ENCODE data around the gene CCDC154. TPM values are rescaled to one million over a fixed set of nuclear protein-coding genes. Genes with fewer than 3 reads are reported as not detected.
A peak's percentile ranks its signal among the peaks of the same experiment; 100 is the strongest.

Gene CCDC154
- total and polyA plus RNA-seq, 4 experiments from 2014 or later = 0.13 to 14.7 (median 12.1) TPM; not detected in 1

- Histone ChIP-seq H3K36me3 (ENCODE audit: insufficient read depth, low read length) (no peaks in the 10 kb centered on the region), H3K27ac (ENCODE audit: low read depth, low read length) (no peak overlapping the region), H3K4me1 (ENCODE audit: insufficient read depth, low read length) (no peaks in the 10 kb centered on the region), H3K4me3 (ENCODE audit: low read length in 2 of 2) (no peak overlapping the region), H3K27me3 (ENCODE audit: insufficient read depth, low read length) (no peaks in the 10 kb centered on the region), H3K9me3 (ENCODE audit: control insufficient read depth in 1 of 2, low read length in 2 of 2) (no peaks in the 10 kb centered on the region)
- ChIA-PET CTCF (ENCODE audit: partially characterized antibody) (no interaction called here), POLR2A (ENCODE audit: partially characterized antibody) (no interaction called here)
- no peaks in the 10 kb centered on the region for H3K4me1 Mint-ChIP-seq
- H3K27ac Mint-ChIP-seq = no peak overlapping the region
- intact Hi-C loops (cut with micrococcal nuclease) = no loop called here
- no peak overlapping the region for H3K4me3 Mint-ChIP-seq
- no peaks in the 10 kb centered on the region for H3K27me3 Mint-ChIP-seq
- H3K9me3 Mint-ChIP-seq = no peaks in the 10 kb centered on the region
- H3K36me3 Mint-ChIP-seq = no peaks in the 10 kb centered on the region
- DNase-seq = no peak
Observed at GRCh38 chr16:1439058-1439698, 5.2 kb downstream of the CCDC154 start.

DNA sequence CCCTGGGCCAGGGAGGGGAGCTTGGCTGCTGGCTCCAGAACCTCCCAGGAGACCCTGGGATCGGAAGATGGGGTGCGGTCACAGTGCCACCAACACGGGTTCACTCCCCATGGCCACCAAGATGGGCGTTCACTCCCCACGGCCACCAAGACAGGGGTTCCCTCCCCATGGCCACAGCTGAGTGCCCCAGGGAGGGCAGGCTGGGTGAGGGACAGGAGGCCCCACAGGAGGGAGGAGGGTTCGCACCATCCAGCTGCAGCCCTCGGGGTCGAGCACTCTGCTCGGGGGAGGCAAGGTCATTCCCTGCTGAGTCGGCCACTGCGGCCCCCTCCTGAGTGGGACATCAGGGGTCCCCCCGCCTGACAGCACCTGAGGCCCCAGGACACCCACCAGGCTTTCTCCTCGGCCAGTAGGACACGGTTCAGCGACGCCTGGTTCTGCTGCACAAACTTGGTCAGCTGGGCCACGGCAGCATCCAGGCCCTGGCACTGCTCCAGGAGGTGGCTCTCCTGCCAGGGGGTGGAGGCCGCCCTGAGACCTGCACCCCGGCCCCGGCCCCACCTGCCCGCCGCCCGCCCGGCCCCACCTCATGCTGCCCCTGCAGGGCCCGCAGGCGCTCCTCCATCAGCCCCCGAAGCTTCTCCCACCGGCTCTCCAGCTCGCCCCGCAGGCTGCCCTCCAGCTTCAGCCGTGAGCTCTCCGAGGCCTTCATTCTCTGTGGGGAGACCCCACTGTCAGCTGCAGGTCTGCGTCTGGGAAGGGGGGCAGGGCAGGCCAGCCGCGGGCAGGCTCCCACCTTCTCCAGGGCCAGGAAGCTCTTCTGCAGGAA lies 5.9 kb downstream of the CCDC154 start:
- DNase-seq = peak in 1 of 5 donors; percentile 15
- Mint-ChIP-seq H3K9me3 (no peaks in the 10 kb centered on the region), H3K4me1 (no peaks in the 10 kb centered on the region), H3K27ac (no peak overlapping the region), H3K4me3 (no peak overlapping the region), H3K36me3 (no peaks in the 10 kb centered on the region), H3K27me3 (no peaks in the 10 kb centered on the region)
- no peak overlapping the region for H3K4me3 ChIP-seq (ENCODE audit: low read length in 2 of 2)
- no peaks in the 10 kb centered on the region for H3K36me3 ChIP-seq (ENCODE audit: insufficient read depth, low read length)
- no peaks in the 10 kb centered on the region for H3K4me1 ChIP-seq (ENCODE audit: insufficient read depth, low read length)
- no peaks in the 10 kb centered on the region for H3K27me3 ChIP-seq (ENCODE audit: insufficient read depth, low read length)
- intact Hi-C loops (cut with micrococcal nuclease) = no loop called here
- H3K27ac ChIP-seq (ENCODE audit: low read depth, low read length) = no peak overlapping the region
- ChIA-PET CTCF (ENCODE audit: partially characterized antibody) (no interaction called here), POLR2A (ENCODE audit: partially characterized antibody) (no interaction called here)
- no peaks in the 10 kb centered on the region for H3K9me3 ChIP-seq (ENCODE audit: control insufficient read depth in 1 of 2, low read length in 2 of 2)

- no peaks in the 10 kb centered on the region for H3K9me3 Mint-ChIP-seq
- ChIA-PET CTCF (ENCODE audit: partially characterized antibody) (no interaction called here), POLR2A (ENCODE audit: partially characterized antibody) (no interaction called here)
- H3K4me1 ChIP-seq (ENCODE audit: insufficient read depth, low read length) = no peaks in the 10 kb centered on the region
- intact Hi-C loops (cut with micrococcal nuclease) = no loop called here
- H3K4me3 Mint-ChIP-seq = no peak overlapping the region
- H3K27me3 Mint-ChIP-seq = no peaks in the 10 kb centered on the region
- H3K36me3 ChIP-seq (ENCODE audit: insufficient read depth, low read length) = no peaks in the 10 kb centered on the region
- no peaks in the 10 kb centered on the region for H3K4me1 Mint-ChIP-seq
- H3K27ac ChIP-seq (ENCODE audit: low read depth, low read length) = no peak overlapping the region
- no peak for DNase-seq
- H3K4me3 ChIP-seq (ENCODE audit: low read length in 2 of 2) = no peak overlapping the region
- no peaks in the 10 kb centered on the region for H3K9me3 ChIP-seq (ENCODE audit: control insufficient read depth in 1 of 2, low read length in 2 of 2)
- no peaks in the 10 kb centered on the region for H3K27me3 ChIP-seq (ENCODE audit: insufficient read depth, low read length)
- H3K36me3 Mint-ChIP-seq = no peaks in the 10 kb centered on the region
- H3K27ac Mint-ChIP-seq = no peak overlapping the region
Observed at GRCh38 chr16:1437606-1438005, 6.8 kb downstream of the CCDC154 start.

DNA sequence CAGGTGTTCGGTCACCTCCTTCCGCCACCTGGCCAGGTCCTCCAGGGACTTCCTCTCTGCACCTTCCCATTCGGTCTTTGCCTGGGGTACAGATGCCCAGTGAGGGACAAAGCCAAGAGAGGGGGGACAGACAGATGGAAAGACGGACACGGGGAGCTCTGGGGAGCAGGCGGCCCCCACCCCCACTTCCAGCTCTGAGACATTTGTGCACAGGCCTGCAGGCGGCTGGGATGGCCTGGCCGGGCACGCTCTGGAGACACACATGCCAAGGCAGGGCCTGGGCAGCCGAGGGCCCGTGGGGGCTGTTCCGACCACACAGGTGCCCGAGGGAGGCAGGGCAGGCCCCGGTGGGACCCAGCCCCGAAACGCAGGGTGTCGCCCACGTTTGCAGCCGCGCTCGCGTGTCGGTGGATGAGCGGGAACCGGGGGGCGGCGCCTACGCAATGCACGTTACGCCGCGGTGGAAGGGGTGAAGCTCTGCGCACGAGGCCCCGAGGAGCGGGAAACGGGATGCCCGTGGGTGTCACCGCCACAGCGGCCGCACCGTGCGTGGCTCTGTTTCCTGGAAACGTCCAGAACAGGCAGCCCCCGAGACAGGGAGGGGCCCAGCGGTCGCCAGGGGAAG lies 7.5 kb downstream of the CCDC154 start:
- Mint-ChIP-seq H3K4me3 (no peak overlapping the region), H3K27ac (no peak overlapping the region), H3K4me1 (no peaks in the 10 kb centered on the region), H3K36me3 (no peaks in the 10 kb centered on the region), H3K27me3 (no peaks in the 10 kb centered on the region), H3K9me3 (no peaks in the 10 kb centered on the region)
- ChIA-PET POLR2A (ENCODE audit: partially characterized antibody) (no interaction called here), CTCF (ENCODE audit: partially characterized antibody) (no interaction called here)
- Histone ChIP-seq H3K27ac (ENCODE audit: low read depth, low read length) (no peak overlapping the region), H3K36me3 (ENCODE audit: insufficient read depth, low read length) (no peaks in the 10 kb centered on the region), H3K27me3 (ENCODE audit: insufficient read depth, low read length) (no peaks in the 10 kb centered on the region), H3K4me3 (ENCODE audit: low read length in 2 of 2) (no peak overlapping the region), H3K9me3 (ENCODE audit: control insufficient read depth in 1 of 2, low read length in 2 of 2) (no peaks in the 10 kb centered on the region), H3K4me1 (ENCODE audit: insufficient read depth, low read length) (no peaks in the 10 kb centered on the region)
- DNase-seq = no peak
- intact Hi-C loops (cut with micrococcal nuclease) = no loop called here

GRCh38 chr16:1435921-1436697 lies 8.2 kb downstream of the CCDC154 start:
- Histone ChIP-seq H3K36me3 (ENCODE audit: insufficient read depth, low read length) (no peaks in the 10 kb centered on the region), H3K4me3 (ENCODE audit: low read length in 2 of 2) (no peak overlapping the region), H3K27ac (ENCODE audit: low read depth, low read length) (no peak overlapping the region), H3K27me3 (ENCODE audit: insufficient read depth, low read length) (no peaks in the 10 kb centered on the region), H3K9me3 (ENCODE audit: control insufficient read depth in 1 of 2, low read length in 2 of 2) (no peaks in the 10 kb centered on the region), H3K4me1 (ENCODE audit: insufficient read depth, low read length) (no peaks in the 10 kb centered on the region)
- H3K9me3 Mint-ChIP-seq = no peaks in the 10 kb centered on the region
- intact Hi-C loops (cut with micrococcal nuclease) = no loop called here
- no peaks in the 10 kb centered on the region for H3K27me3 Mint-ChIP-seq
- H3K27ac Mint-ChIP-seq = peak overlapping the region in 1 of 7 donors; percentile 47
- no peaks in the 10 kb centered on the region for H3K36me3 Mint-ChIP-seq
- POLR2A ChIA-PET (ENCODE audit: partially characterized antibody) = no interaction called here
- CTCF ChIA-PET (ENCODE audit: partially characterized antibody) = no interaction called here
- DNase-seq = no peak
- H3K4me3 Mint-ChIP-seq = no peak overlapping the region
- H3K4me1 Mint-ChIP-seq = no peaks in the 10 kb centered on the region

DNA sequence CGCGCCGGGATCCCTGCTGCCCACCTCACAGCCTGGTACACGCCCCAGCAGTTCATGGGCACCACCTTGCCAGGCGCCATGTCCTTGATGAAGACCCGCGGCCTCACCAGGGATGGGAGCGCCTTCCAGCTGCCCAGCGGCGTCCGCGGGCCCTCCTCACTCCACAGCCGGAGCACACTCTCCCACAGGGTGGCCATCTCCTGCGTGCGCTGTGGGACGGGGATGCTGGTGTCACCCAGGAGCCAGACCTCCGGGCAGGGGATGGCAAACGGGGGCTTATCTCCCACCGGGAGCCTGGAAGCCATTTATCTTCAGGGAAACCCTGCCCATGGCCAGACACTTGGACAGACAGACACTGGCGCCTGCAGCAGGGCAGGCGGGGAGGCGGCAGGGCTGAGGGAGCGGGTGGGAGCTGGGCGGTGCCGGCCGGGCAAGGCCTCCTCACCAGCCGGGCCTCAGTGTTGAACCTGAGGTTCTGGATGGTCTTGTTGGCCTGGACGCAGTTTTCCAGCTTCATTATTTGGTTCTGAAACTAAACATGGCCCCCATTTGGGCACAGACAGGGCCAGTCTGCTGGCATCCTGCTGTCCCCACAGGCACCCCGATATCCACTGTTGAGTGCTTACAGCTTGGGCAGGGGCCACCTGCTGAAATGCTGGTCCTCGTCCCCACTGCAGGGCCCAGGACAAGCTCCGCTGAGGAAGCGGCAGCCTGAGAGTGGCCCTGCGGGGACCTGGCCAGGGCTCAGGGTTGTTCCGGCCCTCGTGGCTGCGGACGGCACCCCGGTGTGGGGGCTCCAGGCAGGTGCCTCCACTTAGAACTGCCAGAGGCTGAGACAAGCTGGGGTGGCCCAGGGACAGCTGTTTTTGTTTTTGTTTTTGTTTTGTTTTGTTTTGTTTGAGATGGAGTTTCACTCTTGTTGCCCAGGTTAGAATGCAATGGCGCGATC lies 9.4 kb downstream of the CCDC154 start:
- ChIA-PET CTCF (ENCODE audit: partially characterized antibody) (no interaction called here), POLR2A (ENCODE audit: partially characterized antibody) (interaction anchor here (1.4 kb wide), 1 partner anchor 9 kb away, joined by 3 read pairs; the partner anchor contains the start of gene CCDC154)
- Mint-ChIP-seq H3K4me3 (no peak overlapping the region), H3K27ac (no peak overlapping the region), H3K4me1 (no peaks in the 10 kb centered on the region), H3K36me3 (no peaks in the 10 kb centered on the region), H3K9me3 (no peaks in the 10 kb centered on the region), H3K27me3 (no peaks in the 10 kb centered on the region)
- DNase-seq = no peak
- Histone ChIP-seq H3K27me3 (ENCODE audit: insufficient read depth, low read length) (no peaks in the 10 kb centered on the region), H3K4me1 (ENCODE audit: insufficient read depth, low read length) (no peaks in the 10 kb centered on the region), H3K4me3 (ENCODE audit: low read length in 2 of 2) (no peak overlapping the region), H3K27ac (ENCODE audit: low read depth, low read length) (no peak overlapping the region), H3K36me3 (ENCODE audit: insufficient read depth, low read length) (no peaks in the 10 kb centered on the region), H3K9me3 (ENCODE audit: control insufficient read depth in 1 of 2, low read length in 2 of 2) (no peaks in the 10 kb centered on the region)
- intact Hi-C loops (cut with micrococcal nuclease) = no loop called here

Measured in CD4-positive, alpha-beta memory T cell (primary cell).